DLD1 (cell line): ENCODE data around the gene PARP6.

Experiments
- in situ Hi-C: cut with HindIII; loops from 2 replicates; pipeline ENCODE4 v1.10.0; 2017; ENCODE audit warnings: low sequenced_read_pairs

The PARP6 gene

DNA sequence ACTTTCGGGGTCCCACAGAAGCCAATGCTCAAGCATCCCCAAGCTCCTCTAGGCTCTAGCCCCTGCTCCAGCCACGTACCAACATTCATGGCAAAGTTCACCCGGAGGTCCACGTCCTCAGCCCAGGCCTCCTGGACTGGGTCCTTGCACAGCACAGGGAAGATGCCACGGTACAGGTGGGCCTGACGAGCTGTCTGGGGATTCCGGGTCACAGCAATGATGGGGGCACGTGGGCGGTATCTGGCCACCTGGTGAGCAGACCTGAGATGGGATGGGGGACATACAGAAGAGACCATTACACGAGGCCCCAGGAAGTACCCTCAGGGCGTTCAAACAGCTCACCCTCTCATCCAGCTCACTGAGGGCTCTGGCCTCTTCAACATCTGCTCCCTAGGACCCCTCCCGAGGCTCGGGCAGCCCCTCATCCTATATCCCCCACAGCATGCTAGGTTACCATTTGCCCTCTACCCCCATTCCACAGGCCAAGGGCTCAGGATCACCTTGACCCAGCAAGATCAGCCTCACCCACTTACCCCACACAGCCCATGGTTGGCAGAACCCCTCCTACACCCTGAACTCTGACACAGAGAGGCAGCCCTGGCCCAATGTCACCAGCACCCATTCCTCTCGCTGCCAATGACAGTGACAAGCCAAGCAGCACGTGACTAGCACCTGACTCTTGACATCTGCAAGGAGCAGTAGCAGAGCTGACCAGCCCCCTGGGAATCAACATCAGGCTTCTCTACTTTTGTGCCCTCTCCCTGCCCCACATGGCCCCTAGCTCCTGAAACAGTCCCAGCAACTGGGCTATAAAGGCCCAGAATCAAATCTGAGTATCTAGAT, 71.7 kb downstream of the PARP6 start:
- in situ Hi-C loops: no loop called here

DNA sequence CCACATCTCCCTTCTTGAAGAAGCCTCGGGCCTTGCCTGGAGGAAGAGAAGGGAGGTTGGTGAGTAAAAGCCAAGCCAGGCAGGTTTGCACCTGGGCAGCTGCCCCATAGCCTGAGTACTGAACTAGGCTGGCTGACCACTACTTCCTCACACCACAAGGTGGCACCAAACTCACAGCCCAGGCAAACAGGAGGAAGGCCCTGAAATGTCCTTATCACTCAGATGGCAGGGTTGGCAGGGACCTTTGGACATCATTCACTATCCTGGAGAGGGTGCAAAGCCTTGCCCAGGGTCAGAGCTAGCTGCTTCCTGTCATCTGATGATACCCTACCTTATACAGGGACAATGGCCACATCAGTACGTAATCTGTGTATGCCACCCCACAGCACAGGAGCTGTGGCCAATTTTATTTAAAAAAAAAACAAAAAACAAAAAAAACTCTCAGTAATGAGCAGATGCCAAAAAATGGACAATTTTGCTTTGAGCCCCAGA, 72.6 kb downstream of the PARP6 start:
- in situ Hi-C loops: no loop called here

DNA sequence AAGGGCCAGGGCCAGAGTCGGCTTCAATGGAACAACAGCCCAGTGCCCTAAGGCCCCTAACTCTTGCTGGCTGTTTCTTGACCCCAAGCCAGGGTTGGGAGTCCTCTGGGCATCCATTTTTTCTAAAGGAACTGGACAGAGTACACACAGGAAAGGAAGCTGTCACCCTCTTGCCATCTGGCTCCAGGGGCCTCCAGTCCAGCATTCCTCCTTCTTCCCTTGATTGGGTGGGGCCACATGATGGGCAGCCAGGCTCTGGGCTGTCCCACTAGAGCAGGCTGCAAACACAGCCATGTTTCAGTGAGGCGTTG, 73.2 kb downstream of the PARP6 start:
- in situ Hi-C loops: no loop called here

DNA sequence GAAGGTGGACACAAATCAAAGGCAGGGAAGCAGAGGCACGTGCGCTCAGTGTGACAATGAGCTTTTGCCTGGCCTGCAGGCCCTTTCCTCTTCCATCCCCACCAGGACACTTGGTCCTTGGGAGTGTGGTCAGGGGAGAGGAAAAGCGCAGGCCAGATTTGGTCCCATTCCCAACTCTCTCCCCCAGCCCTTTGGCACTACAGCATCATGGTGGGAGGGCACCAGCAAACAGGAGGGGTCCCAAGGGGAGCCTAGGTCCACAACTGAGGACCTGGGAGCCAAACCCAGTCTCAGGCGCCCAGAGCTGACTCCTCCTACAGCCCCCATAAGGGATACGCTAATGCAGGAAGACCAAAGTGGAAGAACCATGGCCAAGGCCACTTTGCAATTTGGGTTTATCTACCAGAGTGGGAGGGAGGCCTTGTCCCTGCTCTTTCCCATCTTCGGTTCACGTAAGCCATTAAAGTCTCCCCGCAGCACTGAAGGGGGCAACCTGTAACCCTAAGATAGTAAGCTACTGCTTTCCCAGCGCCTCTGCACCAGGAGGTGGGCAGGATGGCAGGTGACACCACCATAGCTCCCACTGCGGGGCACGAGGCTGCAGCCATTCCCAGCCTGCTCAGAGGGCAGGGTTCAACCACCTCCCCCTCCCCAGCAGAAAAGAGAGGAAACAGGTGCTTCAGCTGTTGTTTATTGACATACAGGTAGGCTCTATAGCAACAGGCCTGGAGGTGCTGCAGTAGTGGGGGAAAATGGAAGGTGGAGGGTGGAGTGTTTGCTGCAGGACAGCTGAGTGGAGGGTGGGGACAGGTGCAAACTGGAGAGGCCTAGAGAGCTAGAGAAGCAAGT, 73.8 kb downstream of the PARP6 start:
- in situ Hi-C loops: no loop called here

DNA sequence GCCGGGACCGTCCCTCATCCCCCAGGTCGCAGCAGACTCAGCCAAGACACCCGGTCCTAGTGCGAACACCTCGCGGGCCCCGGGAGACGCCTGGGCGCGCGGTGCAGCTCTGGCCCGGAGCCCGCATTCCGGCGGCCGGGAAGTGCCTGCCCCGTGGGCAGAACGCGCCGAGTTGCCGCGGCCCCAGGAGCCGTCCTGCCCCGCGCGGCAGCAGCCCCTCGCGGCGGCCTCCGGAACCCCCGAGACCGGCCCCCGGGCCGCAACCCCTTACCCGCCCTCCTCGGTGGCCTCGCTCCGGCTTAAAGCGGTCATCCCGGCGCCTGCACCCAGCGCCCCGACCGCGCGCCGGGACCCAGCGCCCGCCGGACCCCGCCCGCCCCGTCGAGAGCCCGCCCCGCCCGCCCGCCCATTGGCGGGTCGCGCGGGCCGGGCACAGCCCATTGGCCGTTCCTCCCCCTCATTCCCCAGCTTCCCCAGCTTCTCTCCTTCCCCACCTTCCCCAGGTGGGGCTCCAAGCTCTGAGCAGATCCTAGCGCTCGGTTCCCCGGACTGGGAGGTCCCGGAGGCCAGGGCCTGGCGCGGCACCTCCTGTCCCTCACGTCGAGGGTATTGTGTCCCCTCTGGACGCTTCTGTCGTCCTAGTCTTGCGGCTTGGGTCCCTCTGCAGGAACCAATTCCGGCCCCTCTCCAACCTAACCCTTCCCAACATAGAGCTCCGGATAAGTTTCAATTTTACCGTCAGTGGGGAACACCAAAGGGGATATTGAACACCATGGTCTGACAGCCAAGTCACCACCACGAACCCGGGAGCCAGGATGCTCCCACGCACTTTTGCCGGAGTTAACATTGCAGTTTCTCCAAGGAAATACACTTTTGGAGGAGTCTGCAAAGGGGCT, 74.6 kb downstream of the PARP6 start, which contains the start of gene GRAMD2A:
TSS of gene GRAMD2A (minus strand) at position 328 of the 896 bp plus-strand sequence.
- in situ Hi-C loops: no loop called here

DNA sequence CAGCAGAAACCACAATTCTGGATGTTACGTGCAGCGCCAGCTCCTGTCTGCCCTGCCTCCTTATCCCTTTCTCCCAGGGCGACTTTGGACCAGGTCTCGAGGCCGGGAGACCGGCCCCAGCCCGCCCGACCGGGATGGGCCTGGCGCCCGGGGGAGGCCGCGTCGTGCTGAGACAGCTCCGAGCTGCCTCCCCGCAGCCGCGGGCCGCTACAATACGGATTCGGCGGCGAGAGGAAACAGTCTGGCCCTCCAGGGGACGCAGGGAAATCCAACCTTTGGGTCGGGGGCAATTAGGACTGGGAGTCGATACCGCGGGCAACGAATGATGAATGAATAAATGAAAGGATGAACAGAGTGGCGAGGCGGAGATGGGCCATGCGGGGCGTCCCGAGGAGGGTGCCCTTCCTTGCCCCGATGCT, 75.3 kb downstream of the PARP6 start:
- in situ Hi-C loops: no loop called here

DNA sequence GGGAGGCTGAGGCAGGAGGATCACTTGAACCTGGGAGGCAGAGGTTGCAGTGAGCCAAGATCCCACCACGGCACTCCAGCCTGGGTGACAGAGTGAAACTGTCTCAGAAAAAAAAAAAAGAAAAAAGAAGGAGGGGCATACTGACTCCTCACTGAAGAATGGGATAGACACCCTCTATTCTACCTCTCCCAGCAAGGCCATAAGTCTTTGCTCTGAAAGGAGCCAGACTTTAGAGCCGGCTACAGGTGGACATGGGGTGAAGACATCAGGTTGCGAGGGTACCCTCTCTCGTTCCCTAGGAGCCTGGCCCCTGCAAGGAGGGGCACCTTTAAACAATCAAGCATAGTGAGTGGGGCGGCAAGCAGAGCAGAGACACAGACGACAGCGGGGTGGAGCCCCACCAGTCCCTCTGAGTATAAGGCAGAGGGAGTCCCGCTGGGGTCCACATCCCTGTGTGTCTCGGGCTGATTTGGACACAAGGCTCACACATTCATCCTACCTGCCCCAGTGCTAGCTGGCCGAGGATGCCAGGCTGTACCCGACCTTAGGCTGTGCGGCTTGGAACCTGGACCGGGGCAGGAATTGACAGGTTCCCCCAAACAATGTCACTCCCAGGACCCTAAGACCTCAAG, 75.8 kb downstream of the PARP6 start:
- in situ Hi-C loops: no loop called here

DNA sequence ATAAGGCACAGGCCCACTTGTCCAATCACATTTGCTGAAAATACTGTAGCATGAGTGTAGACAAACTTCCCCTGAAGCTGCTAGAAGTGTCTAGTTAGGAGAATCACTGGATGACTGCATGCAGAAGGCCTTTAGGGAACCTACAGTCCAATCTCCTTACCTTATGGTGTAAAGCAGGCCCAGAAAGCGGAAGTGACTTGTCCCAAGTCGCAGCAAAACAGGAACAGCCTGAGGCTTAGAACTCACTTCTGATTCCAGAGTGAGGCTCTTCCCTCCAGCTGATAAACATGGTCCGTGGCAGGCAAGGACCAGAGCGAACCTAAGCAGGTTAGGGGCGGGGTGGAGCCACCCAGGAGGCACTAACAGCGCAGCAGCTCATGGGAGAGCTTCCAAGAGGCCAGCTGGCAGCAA, 77.2 kb downstream of the PARP6 start:
- in situ Hi-C loops: no loop called here

DNA sequence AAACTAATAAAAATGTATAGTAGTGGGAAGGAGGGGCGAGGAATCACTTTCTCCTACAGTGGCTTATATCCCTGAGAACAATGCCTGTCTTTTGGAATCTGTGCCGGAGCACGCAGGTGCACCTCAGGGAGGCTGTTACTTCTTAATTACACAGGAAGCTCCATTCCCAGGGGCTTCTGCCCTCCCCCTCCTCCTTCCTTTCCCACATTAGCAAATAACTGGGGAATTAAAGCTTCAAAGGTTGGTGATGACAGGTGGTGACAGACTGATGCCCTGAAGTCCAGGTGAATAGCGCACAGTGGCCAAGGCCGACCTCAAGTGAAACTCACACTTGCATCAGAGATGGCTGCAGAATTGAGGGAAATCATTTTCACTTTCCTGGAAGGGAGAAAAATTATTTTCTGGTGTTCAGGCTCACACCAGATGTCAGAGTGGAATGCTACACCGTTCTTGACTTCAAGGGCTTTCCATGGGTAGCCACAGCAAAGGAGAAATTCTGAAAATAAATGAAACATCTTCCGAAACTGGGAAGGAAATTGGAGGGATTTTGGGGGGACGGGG, 78.4 kb downstream of the PARP6 start:
- in situ Hi-C loops: no loop called here

DNA sequence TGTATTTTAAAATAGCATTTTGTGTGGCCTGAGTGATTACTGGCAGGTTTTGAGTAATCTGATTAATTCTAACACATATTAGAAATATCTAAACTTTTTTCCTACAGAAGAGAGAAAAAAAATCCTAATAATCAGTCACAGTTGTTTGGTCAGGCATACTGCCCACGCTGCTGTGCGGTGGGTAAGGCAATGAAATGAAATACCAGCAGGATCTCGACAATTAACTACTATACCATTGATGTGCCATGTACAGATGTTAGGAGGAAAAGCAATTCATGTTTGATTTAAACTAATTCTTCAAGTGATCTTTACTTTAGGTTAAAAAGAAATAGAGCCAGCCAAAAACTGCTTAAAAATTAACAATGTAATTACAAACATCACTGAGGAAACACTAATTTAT, 79.9 kb downstream of the PARP6 start:
- in situ Hi-C loops: no loop called here
